HG02678 (cell line): ENCODE data around the gene DCTN4.

Experiments
- ATAC-seq: cut with Tn5 transposase; IDR thresholded peaks from one replicate; pipeline ENCODE4 v1.9.1; 2021; ENCODE audit warnings: mild to moderate bottlenecking, moderate library complexity; ENCODE audit not compliant: unreplicated experiment

DCTN4 gene

GRCh38 chr5:150672237-150672883, 86.5 kb downstream of the DCTN4 start:
- no peak for ATAC-seq

- no peak for ATAC-seq
These were observed 87.1 kb downstream of the DCTN4 start for GRCh38 chr5:150671509-150672236.

GRCh38 chr5:150670948-150671310, 87.9 kb downstream of the DCTN4 start:
- ATAC-seq = no peak

GRCh38 chr5:150670275-150670947, 88.4 kb downstream of the DCTN4 start:
- ATAC-seq = no peak

GRCh38 chr5:150665044-150665443, 93.8 kb downstream of the DCTN4 start:
- no peak for ATAC-seq

GRCh38 chr5:150663936-150664335, 94.9 kb downstream of the DCTN4 start:
- no peak for ATAC-seq

GRCh38 chr5:150662731-150663516, 95.9 kb downstream of the DCTN4 start:
- ATAC-seq = no peak

GRCh38 chr5:150661821-150662596, 96.8 kb downstream of the DCTN4 start:
- ATAC-seq = no peak

GRCh38 chr5:150661086-150661485, 97.7 kb downstream of the DCTN4 start, which contains the start of gene MYOZ3:
MYOZ3 (plus strand) TSS chr5:150661251; CDS start chr5:150662942, 1,691 bp downstream.
- no peak for ATAC-seq

GRCh38 chr5:150660108-150660831, 98.5 kb downstream of the DCTN4 start:
- ATAC-seq = no peak

GRCh38 chr5:150659360-150660107, 99.3 kb downstream of the DCTN4 start:
- no peak for ATAC-seq

- no peak for ATAC-seq
These were observed 100.0 kb downstream of the DCTN4 start for GRCh38 chr5:150658699-150659265.
